Transverse colon (tissue), 4 donors: Measurements from ENCODE around the gene TBC1D2B.

ENCODE experiments used
- CTCF ChIP-seq, 5 experiments: fragments of 200-600 bp in 3 of 5; fragments of 450-650 bp in 2 of 5; sonication (generic) in 3 of 5; IDR thresholded peaks; 1 replicate in 2 of 5; 2 replicates in 3 of 5; pipeline ENCODE4 v1.5.1; 2016 to 2017; ENCODE audit warnings: antibody characterized with exemption in 5 of 5, inconsistent platforms in 3 of 5, mild to moderate bottlenecking in 2 of 5, moderate library complexity in 1 of 5
- EP300 ChIP-seq: sonication (generic); formaldehyde crosslinking; IDR thresholded peaks from one replicate; pipeline ENCODE4 v1.6.1; 2017; ENCODE audit warnings: antibody characterized with exemption, low read depth
- POLR2A ChIP-seq: fragments of 450-650 bp; IDR thresholded peaks from one replicate; pipeline ENCODE4 v1.6.1; 2016; ENCODE audit warnings: antibody characterized with exemption, mild to moderate bottlenecking, moderate library complexity
- POLR2AphosphoS5 ChIP-seq, 3 donors: sonication (generic); formaldehyde crosslinking; IDR thresholded peaks; one replicate each; pipeline ENCODE4 v1.6.1; 2016; ENCODE audit warnings: antibody characterized with exemption in 3 of 3

DNA sequence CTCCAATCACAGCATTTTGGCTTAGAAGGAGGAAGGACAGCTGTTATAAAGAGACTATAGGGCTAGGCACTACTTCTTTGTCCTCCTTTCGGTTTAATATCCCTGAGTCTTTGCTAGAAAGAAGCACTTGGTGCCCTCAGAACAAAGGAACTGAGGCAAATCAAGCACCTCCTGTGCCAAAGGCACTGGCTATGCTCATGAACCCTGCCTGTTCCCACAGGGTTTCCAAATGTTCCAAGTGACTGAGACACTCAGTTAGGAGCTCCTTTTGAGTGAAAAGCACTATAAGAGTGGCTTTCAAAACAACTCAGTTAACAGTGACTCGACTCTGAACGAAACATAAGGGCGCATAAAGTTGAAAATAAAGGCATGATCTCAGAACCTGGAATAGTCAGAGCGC lies 25.0 kb downstream of the TBC1D2B start:
- TF ChIP-seq CTCF (IDR thresholded peaks at IDR 0.05) (no peak), POLR2AphosphoS5 (IDR thresholded peaks at IDR 0.05) (no peak), EP300 (no peak), POLR2A (no peak)
